ENCODE results near the gene TRIM17.

- TF ChIP-seq CTCF (IDR thresholded peaks at IDR 0.05; ENCODE audit: low read depth, low read length), result no peak
- TF ChIP-seq EZH2phosphoT487 (IDR thresholded peaks at IDR 0.05; ENCODE audit: low read depth), result no peak
These were observed 24.3 kb upstream of the TRIM17 start for GRCh38 chr1:228440761-228441500.
